HG03432 (cell line): ENCODE results near the gene ANKH.

Experiments used
- ATAC-seq: cut with Tn5 transposase; IDR thresholded peaks from one replicate; pipeline ENCODE4 v1.9.1; 2021; ENCODE audit warnings: mild to moderate bottlenecking, moderate library complexity; ENCODE audit not compliant: unreplicated experiment

The ANKH gene

GRCh38 chr5:14721990-14722656, 149.5 kb downstream of the ANKH start:
- no peak for ATAC-seq

- no peak for ATAC-seq
Observed at GRCh38 chr5:14720236-14720923, 151.2 kb downstream of the ANKH start.

GRCh38 chr5:14718778-14719177, 152.8 kb downstream of the ANKH start:
- no peak for ATAC-seq

GRCh38 chr5:14716755-14717752, 154.5 kb downstream of the ANKH start:
- ATAC-seq = no peak

- ATAC-seq = no peak
Observed at GRCh38 chr5:14715481-14715880, 156.1 kb downstream of the ANKH start.

- no peak for ATAC-seq
Observed at GRCh38 chr5:14714706-14715105, 156.9 kb downstream of the ANKH start.

GRCh38 chr5:14713476-14714390, 157.8 kb downstream of the ANKH start:
- no peak for ATAC-seq

- ATAC-seq = no peak
Observed at GRCh38 chr5:14712666-14713065, 158.9 kb downstream of the ANKH start.

- no peak for ATAC-seq
Observed at GRCh38 chr5:14712131-14712530, 159.4 kb downstream of the ANKH start.

GRCh38 chr5:14710313-14710994, 161.1 kb downstream of the ANKH start:
- ATAC-seq = no peak

- no peak for ATAC-seq
Observed at GRCh38 chr5:14708551-14708950, 163.0 kb downstream of the ANKH start.

GRCh38 chr5:14707811-14708390, 163.7 kb downstream of the ANKH start:
- no peak for ATAC-seq

- ATAC-seq = no peak
Observed at GRCh38 chr5:14706615-14707021, 165.0 kb downstream of the ANKH start.

GRCh38 chr5:14705556-14705955, 166.0 kb downstream of the ANKH start:
- ATAC-seq = no peak

- ATAC-seq = no peak
Observed at GRCh38 chr5:14702238-14702839, 169.2 kb downstream of the ANKH start.

- ATAC-seq = no peak
Observed at GRCh38 chr5:14701556-14701955, 170.0 kb downstream of the ANKH start.

- ATAC-seq = no peak
Observed at GRCh38 chr5:14700478-14701436, 170.8 kb downstream of the ANKH start.
